K562 (cell line): ENCODE data around the gene PRSS8. TPM values are rescaled to one million over a fixed set of nuclear protein-coding genes. Genes with fewer than 3 reads are reported as not detected.

ENCODE experiments used
- ATAC-seq: fragments of 200-7000 bp; cut with Tn5 transposase; 3 replicates; pipeline ENCODE4 v1.9.1; 2020; ENCODE audit warnings: moderate library complexity
- BruUV-seq: library from RNA; stranded (reverse); fragments of 400-500 nt; replicated peaks from 2 replicates; lab custom pipeline; 2021; lab: Mats Ljungman, UMichigan
- CTCF ChIA-PET: fragments of 300-600 bp; formaldehyde crosslinking; extraction: SDS; loops from one replicate; lab custom pipeline; 2021; ENCODE audit warnings: low intra/inter-chr PET ratio; lab: Yijun Ruan, JAX
- POLR2A ChIA-PET: fragments of 300-600, 350-650 bp; sonication (Branson Sonifier 250); formaldehyde crosslinking; extraction: SDS; loops from one replicate; lab custom pipeline; 2021; ENCODE audit warnings: antibody characterized with exemption, inconsistent platforms; lab: Yijun Ruan, JAX
- DNase-seq, 4 experiments: peaks; one replicate each; pipeline versions ENCODE4 v3.0.0 to v3.0.0-alpha.2; 2011 to 2018; ENCODE audit warnings: low spot score in 3 of 4, mixed read lengths in 3 of 4; ENCODE audit errors: extremely low read depth in 1 of 4
- FAIRE-seq: peaks from 2 replicates; lab custom pipeline; 2011; peaks lifted over from hg19 to GRCh38; lab: Jason Lieb, UNC
- H2AFZ ChIP-seq: 2 replicates; pipeline ENCODE4 v1.6.0; 2011; ENCODE audit warnings: low read depth, low read length, control low read depth, inconsistent platforms
- H3K27ac ChIP-seq: fragments of 200-600 bp; 3 replicates; pipeline ENCODE4 v1.8.0; 2011; ENCODE audit warnings: low read depth, mild to moderate bottlenecking, control low read depth, inconsistent platforms, low read length, moderate library complexity, mixed read lengths; ENCODE audit errors: extremely low read depth
- H3K27me3 ChIP-seq, 2 experiments: fragments of 300-600 bp in 1 of 2; 2 replicates in 1 of 2; 3 replicates in 1 of 2; pipeline versions ENCODE4 v1.6.0 to v1.8.0; 2011; ENCODE audit warnings: inconsistent platforms in 2 of 2, low read length in 2 of 2, mild to moderate bottlenecking in 1 of 2, mixed read lengths in 1 of 2, moderate library complexity in 1 of 2; ENCODE audit not compliant: control insufficient read depth in 2 of 2, insufficient read depth in 2 of 2
- H3K36me3 ChIP-seq: fragments of 300-600 bp; 3 replicates; pipeline ENCODE4 v1.8.0; 2011; ENCODE audit warnings: mild to moderate bottlenecking, low read length, inconsistent platforms; ENCODE audit not compliant: control insufficient read depth, insufficient read depth
- H3K4me1 ChIP-seq, 2 experiments: fragments of 200-600 bp in 1 of 2; replicated peaks in 1 of 2; 2 replicates in 1 of 2; 3 replicates in 1 of 2; pipeline versions ENCODE4 v1.5.1 to v1.8.0; 2011; ENCODE audit warnings: inconsistent platforms in 2 of 2, low read length in 2 of 2, mild to moderate bottlenecking in 1 of 2, mixed read lengths in 1 of 2, moderate library complexity in 1 of 2; ENCODE audit not compliant: control insufficient read depth in 2 of 2, insufficient read depth in 2 of 2
- H3K4me2 ChIP-seq: 2 replicates; pipeline ENCODE4 v1.6.1; 2011; ENCODE audit warnings: low read length, control low read depth, inconsistent platforms, mixed read lengths; ENCODE audit not compliant: insufficient read depth
- H3K4me3 ChIP-seq: fragments of 200-600 bp; sonication (generic), shearing (Covaris generic); 2 replicates; pipeline ENCODE4 v1.5.1; 2016; ENCODE audit warnings: control low read depth, inconsistent platforms
- H3K79me2 ChIP-seq: fragments of 200-600 bp; 3 replicates; pipeline ENCODE4 v1.8.0; 2011; ENCODE audit warnings: low read length, inconsistent platforms; ENCODE audit not compliant: control insufficient read depth, insufficient read depth
- H3K9ac ChIP-seq, 2 experiments: 2 replicates each; pipeline versions ENCODE4 v1.6.0 to v1.6.1; 2011; ENCODE audit warnings: low read depth in 2 of 2, low read length in 2 of 2, control low read depth in 1 of 2, inconsistent platforms in 1 of 2, mild to moderate bottlenecking in 1 of 2, mixed read lengths in 1 of 2; ENCODE audit not compliant: insufficient read depth in 1 of 2
- H3K9me1 ChIP-seq: one replicate; pipeline ENCODE4 v1.6.0; 2011; ENCODE audit warnings: inconsistent platforms, mild to moderate bottlenecking, low read length, moderate library complexity; ENCODE audit not compliant: control insufficient read depth, insufficient read depth
- H3K9me3 ChIP-seq: replicated peaks from 2 replicates; pipeline ENCODE4 v1.5.1; 2011; ENCODE audit warnings: low read depth, low read length, inconsistent platforms; ENCODE audit not compliant: control insufficient read depth, insufficient read depth
- H4K20me1 ChIP-seq: replicated peaks from 2 replicates; pipeline ENCODE4 v1.6.1; 2011; ENCODE audit warnings: low read length, inconsistent platforms, mixed read lengths; ENCODE audit not compliant: control insufficient read depth, insufficient read depth
- POLR2G ChIP-seq: fragments of 200-400 bp; formaldehyde crosslinking; IDR thresholded peaks from 2 replicates; pipeline ENCODE4 v1.6.1; 2017; ENCODE audit warnings: low read depth, mild to moderate bottlenecking, antibody characterized with exemption, low read length, moderate library complexity
- RBFOX2 ChIP-seq: fragments of 200-400 bp; formaldehyde crosslinking; IDR thresholded peaks from 2 replicates; pipeline ENCODE4 v1.6.1; 2017; ENCODE audit warnings: low read depth, mild to moderate bottlenecking, low read length, moderate library complexity
- WGBS: fragments of 100-300 bp; shearing (Covaris generic); methylation state at CpG from one replicate; pipeline ENCODE4 v1.1.6; 2016; ENCODE audit warnings: low coverage, mixed read lengths; ENCODE audit not compliant: insufficient coverage; ENCODE audit errors: missing lambda C conversion rate; 5-methylcytosine and 5-hydroxymethylcytosine counted together
- in situ Hi-C: fragments of 300-500 bp; cut with MboI; formaldehyde crosslinking; loops from 4 replicates; pipeline ENCODE4 v1.15.0; 2018; ENCODE audit warnings: inconsistent platforms, mixed read lengths
- intact Hi-C: fragments of 100-400 bp; cut with micrococcal nuclease; formaldehyde crosslinking; loops from 2 replicates; pipeline ENCODE4 v1.14.2; 2022
- polyA plus RNA-seq, 8 experiments: library from polyadenylated mRNA; depleted of rRNA in 4 of 8; stranded (reverse) in 5 of 8; unstranded in 3 of 8; fragments of >200 nt; fragmentation: Nextera tagmentation in 2 of 8; fragmentation: Illumina TruSeq in 1 of 8; extraction: Ambion mirVana in 2 of 8; extraction: Trizol in 1 of 8; gene quantifications; 2 replicates each; pipeline versions ENCODE4 v1.2.1 to v1.2.3, GENCODE V29; 2011 to 2014; ENCODE audit warnings: inconsistent platforms in 1 of 8, missing spikeins in 1 of 8
- small RNA-seq: library from RNA; depleted of rRNA; stranded (forward); fragments of <200 nt; gene quantifications from one replicate; pipeline ENCODE3, GENCODE V24; 2014
- total RNA-seq, 7 experiments: library from RNA; depleted of rRNA in 6 of 7; stranded (reverse); fragments of >200 nt in 6 of 7; fragmentation: Illumina TruSeq in 2 of 7; extraction: Trizol in 2 of 7; gene quantifications; 2 replicates each; pipeline versions ENCODE4 v1.2.1 to v1.2.3, GENCODE V29; 2011 to 2021; ENCODE audit warnings: low replicate concordance in 1 of 7
- TF ChIP-seq, protein P1 (sequence below), 3 experiments: fragments of 200-800 bp in 1 of 3; fragments of 250-450 bp in 1 of 3; fragments of 450-650 bp in 1 of 3; sonication (Bioruptor Pico) in 1 of 3; sonication (Bioruptor generic) in 1 of 3; formaldehyde crosslinking in 1 of 3; IDR thresholded peaks; 2 replicates each; pipeline versions ENCODE4 v1.6.1 to v1.8.0; 2016 to 2022; ENCODE audit warnings: mild to moderate bottlenecking in 2 of 3, missing genetic modification characterization in 2 of 3, missing compliant biosample characterization in 1 of 3, moderate library complexity in 1 of 3

PRSS8 gene
- total and polyA plus RNA-seq, 9 of the 15 experiments (the other 6 are each of a cell fraction or from before 2014, with no cell fraction given): 0.25 to 3.9 (median 1.3) TPM; not detected in 1

DNA sequence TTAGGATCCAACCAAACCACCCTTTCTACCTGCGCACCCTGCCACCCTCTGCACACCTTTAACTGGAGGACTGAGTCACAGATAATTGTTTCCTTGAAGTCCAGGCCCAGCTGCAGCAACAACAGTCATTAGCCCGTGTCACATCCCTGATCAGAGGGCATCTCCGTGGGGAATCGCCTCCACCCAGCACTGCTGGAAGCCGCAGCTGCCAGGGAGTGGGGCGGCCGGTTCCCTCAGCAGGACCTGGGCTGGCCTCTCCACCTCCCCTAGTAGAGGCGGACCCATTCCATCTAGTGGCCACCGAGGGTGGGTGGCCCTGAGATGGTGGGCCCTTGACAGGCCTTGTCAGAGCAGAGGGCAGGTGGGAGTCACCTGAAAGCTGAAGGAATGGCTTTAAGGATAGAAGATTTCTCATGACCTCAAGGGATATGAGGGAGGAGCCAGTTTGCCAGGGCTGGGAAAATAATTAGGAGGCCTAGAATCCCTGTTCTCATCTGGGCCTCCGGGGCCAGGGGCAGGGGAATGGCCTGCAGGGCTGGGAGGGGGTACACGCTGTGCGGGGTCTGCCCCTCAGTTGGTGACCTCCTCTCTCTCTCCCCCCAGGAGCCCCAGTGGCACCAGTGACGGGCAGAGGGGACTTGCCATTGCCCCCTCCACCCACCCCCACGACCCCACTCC is 53.0 kb downstream of the PRSS8 start:
- intact Hi-C loops: no loop called here

More for the DNA sequence above, 53.0 kb downstream of the PRSS8 start:
- H3K27me3 ChIP-seq: no peaks in the 10 kb centered on the region
- H3K27ac ChIP-seq: no peak overlapping the region
- FAIRE-seq (no peak), DNase-seq (no peak), ATAC-seq (peak; percentile 18; the same call in 1 of the 3 replicates)
- peak overlapping the region in 1 of 2 experiments; percentile 37; a peak in 2 of 4 replicates for H3K9ac ChIP-seq
- H3K36me3 ChIP-seq: peaks cover 72% of the 10 kb centered on the region
- H3K9me3 ChIP-seq: no peaks in the 10 kb centered on the region
- BruUV-seq: no TSS peak
- 82% methylated on average over 10 of the region's 14 CpGs for WGBS
- no peak overlapping the region for H2AFZ ChIP-seq
- no peak overlapping the region for H3K4me3 ChIP-seq
- in situ Hi-C loops: no loop called here
- 0 out of 2 replicates have a peak, but pooled peaks cover 5% of the 10 kb centered on the region for H4K20me1 ChIP-seq
- no peak overlapping the region for H3K4me2 ChIP-seq
- ChIA-PET CTCF (no interaction called here), POLR2A (interaction anchor here (0.8 to 1.0 kb wide), 2 partner anchors 9 to 18 kb away, joined by 3 read pairs; partner anchors contain the start of gene ZNF668)
- H3K9me1 ChIP-seq: no peaks in the 10 kb centered on the region
- H3K79me2 ChIP-seq: peaks cover 9% of the 10 kb centered on the region; the same call in 2 of the 3 replicates
- H3K4me1 ChIP-seq: peaks cover 0 to 82% of the 10 kb centered on the region in 2 experiments; a peak in 3 of 5 replicates
- peak; percentile 58; the same call in 1 of the 2 replicates for TF ChIP-seq RBFOX2
- TF ChIP-seq POLR2G: peak; percentile 53
- TF ChIP-seq, protein P1, sequence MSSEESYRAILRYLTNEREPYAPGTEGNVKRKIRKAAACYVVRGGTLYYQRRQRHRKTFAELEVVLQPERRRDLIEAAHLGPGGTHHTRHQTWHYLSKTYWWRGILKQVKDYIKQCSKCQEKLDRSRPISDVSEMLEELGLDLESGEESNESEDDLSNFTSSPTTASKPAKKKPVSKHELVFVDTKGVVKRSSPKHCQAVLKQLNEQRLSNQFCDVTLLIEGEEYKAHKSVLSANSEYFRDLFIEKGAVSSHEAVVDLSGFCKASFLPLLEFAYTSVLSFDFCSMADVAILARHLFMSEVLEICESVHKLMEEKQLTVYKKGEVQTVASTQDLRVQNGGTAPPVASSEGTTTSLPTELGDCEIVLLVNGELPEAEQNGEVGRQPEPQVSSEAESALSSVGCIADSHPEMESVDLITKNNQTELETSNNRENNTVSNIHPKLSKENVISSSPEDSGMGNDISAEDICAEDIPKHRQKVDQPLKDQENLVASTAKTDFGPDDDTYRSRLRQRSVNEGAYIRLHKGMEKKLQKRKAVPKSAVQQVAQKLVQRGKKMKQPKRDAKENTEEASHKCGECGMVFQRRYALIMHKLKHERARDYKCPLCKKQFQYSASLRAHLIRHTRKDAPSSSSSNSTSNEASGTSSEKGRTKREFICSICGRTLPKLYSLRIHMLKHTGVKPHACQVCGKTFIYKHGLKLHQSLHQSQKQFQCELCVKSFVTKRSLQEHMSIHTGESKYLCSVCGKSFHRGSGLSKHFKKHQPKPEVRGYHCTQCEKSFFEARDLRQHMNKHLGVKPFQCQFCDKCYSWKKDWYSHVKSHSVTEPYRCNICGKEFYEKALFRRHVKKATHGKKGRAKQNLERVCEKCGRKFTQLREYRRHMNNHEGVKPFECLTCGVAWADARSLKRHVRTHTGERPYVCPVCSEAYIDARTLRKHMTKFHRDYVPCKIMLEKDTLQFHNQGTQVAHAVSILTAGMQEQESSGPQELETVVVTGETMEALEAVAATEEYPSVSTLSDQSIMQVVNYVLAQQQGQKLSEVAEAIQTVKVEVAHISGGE (CRISPR knock-in tag; IDR thresholded peaks at IDR 0.05): no peak

Small RNA genes within 50 kb of the gene (small RNA-seq; reads per million reads assigned to genes)
- gene AC009088.4 (not detected), gene NDUFA3P6 (not detected)

Other genes with a start within 250 kb of the PRSS8 start
Only the 7 nearest of the 21 such genes appear.
- 17.3 and 20.7 TPM in 2 replicates for gene ZNF646, start 61.3 kb downstream of the PRSS8 start, total RNA-seq (2014; rRNA removed)
- gene ZNF646, start 61.3 kb downstream of the PRSS8 start, total RNA-seq (2014; rRNA removed; fragmentation: Illumina TruSeq; extraction: Trizol): 3.8 and 4.3 TPM in 2 replicates
- gene ZNF646, start 61.3 kb downstream of the PRSS8 start, total RNA-seq (2015; rRNA removed; fragmentation: Illumina TruSeq; extraction: Trizol): 10.6 and 10.7 TPM in 2 replicates
- 16.1 and 20.6 TPM in 2 replicates for gene ZNF646, start 61.3 kb downstream of the PRSS8 start, total RNA-seq (2021)
- 3.4 and 4.8 TPM in 2 replicates for gene ZNF646, start 61.3 kb downstream of the PRSS8 start, polyA plus RNA-seq (2011; rRNA removed)
- 8.0 and 11.1 TPM in 2 replicates for gene ZNF646, start 61.3 kb downstream of the PRSS8 start, polyA plus RNA-seq (2014; fragmentation: Illumina TruSeq; extraction: Trizol)
- under 1 TPM; 0.08 to 0.10 TPM for gene ZNF646, start 61.3 kb downstream of the PRSS8 start, polyA plus RNA-seq (2014; fragmentation: Nextera tagmentation; extraction: Ambion mirVana)
- gene ZNF646, start 61.3 kb downstream of the PRSS8 start, polyA plus RNA-seq (2014; rRNA removed): 9.9 and 10.4 TPM in 2 replicates
- 0.78 and 1.1 TPM in 2 replicates for gene PRSS53, start 46.8 kb downstream of the PRSS8 start, total RNA-seq (2014; rRNA removed)
- gene PRSS53, start 46.8 kb downstream of the PRSS8 start, total RNA-seq (2014; rRNA removed; fragmentation: Illumina TruSeq; extraction: Trizol): 0.16 and 0.40 TPM in 2 replicates
- gene PRSS53, start 46.8 kb downstream of the PRSS8 start, total RNA-seq (2015; rRNA removed; fragmentation: Illumina TruSeq; extraction: Trizol): 0.43 and 0.57 TPM in 2 replicates
- 0.85 and 1.3 TPM in 2 replicates for gene PRSS53, start 46.8 kb downstream of the PRSS8 start, total RNA-seq (2021)
- gene PRSS53, start 46.8 kb downstream of the PRSS8 start, polyA plus RNA-seq (2011; rRNA removed): 0.78 and 1.9 TPM in 2 replicates
- gene PRSS53, start 46.8 kb downstream of the PRSS8 start, polyA plus RNA-seq (2014; fragmentation: Illumina TruSeq; extraction: Trizol): 0.45 and 0.69 TPM in 2 replicates
- not detected for gene PRSS53, start 46.8 kb downstream of the PRSS8 start, polyA plus RNA-seq (2014; fragmentation: Nextera tagmentation; extraction: Ambion mirVana)
- gene PRSS53, start 46.8 kb downstream of the PRSS8 start, polyA plus RNA-seq (2014; rRNA removed): 1.7 and 1.9 TPM in 2 replicates
- 68.1 and 83.3 TPM in 2 replicates for gene VKORC1, start 40.9 kb downstream of the PRSS8 start, total RNA-seq (2014; rRNA removed)
- gene VKORC1, start 40.9 kb downstream of the PRSS8 start, total RNA-seq (2014; rRNA removed; fragmentation: Illumina TruSeq; extraction: Trizol): 28.8 and 32.1 TPM in 2 replicates
- 36.1 and 37.2 TPM in 2 replicates for gene VKORC1, start 40.9 kb downstream of the PRSS8 start, total RNA-seq (2015; rRNA removed; fragmentation: Illumina TruSeq; extraction: Trizol)
- gene VKORC1, start 40.9 kb downstream of the PRSS8 start, total RNA-seq (2021): 62.1 and 66.1 TPM in 2 replicates
- gene VKORC1, start 40.9 kb downstream of the PRSS8 start, polyA plus RNA-seq (2011; rRNA removed): 119 and 164 TPM in 2 replicates
- 70.3 and 79.1 TPM in 2 replicates for gene VKORC1, start 40.9 kb downstream of the PRSS8 start, polyA plus RNA-seq (2014; fragmentation: Illumina TruSeq; extraction: Trizol)
- gene VKORC1, start 40.9 kb downstream of the PRSS8 start, polyA plus RNA-seq (2014; fragmentation: Nextera tagmentation; extraction: Ambion mirVana): 10 to 100 TPM; 30.0 to 47.3 TPM
- gene VKORC1, start 40.9 kb downstream of the PRSS8 start, polyA plus RNA-seq (2014; rRNA removed): 112 and 121 TPM in 2 replicates
- 29.1 and 36.4 TPM in 2 replicates for gene BCKDK, start 27.3 kb downstream of the PRSS8 start, total RNA-seq (2014; rRNA removed)
- gene BCKDK, start 27.3 kb downstream of the PRSS8 start, total RNA-seq (2014; rRNA removed; fragmentation: Illumina TruSeq; extraction: Trizol): 6.0 and 9.0 TPM in 2 replicates
- 10.8 and 11.7 TPM in 2 replicates for gene BCKDK, start 27.3 kb downstream of the PRSS8 start, total RNA-seq (2015; rRNA removed; fragmentation: Illumina TruSeq; extraction: Trizol)
- gene BCKDK, start 27.3 kb downstream of the PRSS8 start, total RNA-seq (2021): 33.1 and 34.8 TPM in 2 replicates
- gene BCKDK, start 27.3 kb downstream of the PRSS8 start, polyA plus RNA-seq (2011; rRNA removed): 13.1 and 23.5 TPM in 2 replicates
- gene BCKDK, start 27.3 kb downstream of the PRSS8 start, polyA plus RNA-seq (2014; fragmentation: Illumina TruSeq; extraction: Trizol): 22.4 and 29.2 TPM in 2 replicates
- gene BCKDK, start 27.3 kb downstream of the PRSS8 start, polyA plus RNA-seq (2014; fragmentation: Nextera tagmentation; extraction: Ambion mirVana): 1 to 10 TPM in 1 of 2 experiments, under 1 TPM in 1; 0.58 to 1.5 TPM
- 25.1 and 27.1 TPM in 2 replicates for gene BCKDK, start 27.3 kb downstream of the PRSS8 start, polyA plus RNA-seq (2014; rRNA removed)
- gene KAT8, start 18.1 kb downstream of the PRSS8 start, total RNA-seq (2014; rRNA removed): 76.4 and 79.5 TPM in 2 replicates
- gene KAT8, start 18.1 kb downstream of the PRSS8 start, total RNA-seq (2014; rRNA removed; fragmentation: Illumina TruSeq; extraction: Trizol): 55.2 and 58.0 TPM in 2 replicates
- gene KAT8, start 18.1 kb downstream of the PRSS8 start, total RNA-seq (2015; rRNA removed; fragmentation: Illumina TruSeq; extraction: Trizol): 64.7 and 70.0 TPM in 2 replicates
- 78.8 and 85.4 TPM in 2 replicates for gene KAT8, start 18.1 kb downstream of the PRSS8 start, total RNA-seq (2021)
- gene KAT8, start 18.1 kb downstream of the PRSS8 start, polyA plus RNA-seq (2011; rRNA removed): 97.8 and 98.5 TPM in 2 replicates
- gene KAT8, start 18.1 kb downstream of the PRSS8 start, polyA plus RNA-seq (2014; fragmentation: Illumina TruSeq; extraction: Trizol): 77.7 and 80.0 TPM in 2 replicates
- 10 to 100 TPM; 10.0 to 12.3 TPM for gene KAT8, start 18.1 kb downstream of the PRSS8 start, polyA plus RNA-seq (2014; fragmentation: Nextera tagmentation; extraction: Ambion mirVana)
- gene KAT8, start 18.1 kb downstream of the PRSS8 start, polyA plus RNA-seq (2014; rRNA removed): 85.8 and 92.9 TPM in 2 replicates
- 0.82 and 1.2 TPM in 2 replicates for gene PRSS36, start 14.3 kb upstream of the PRSS8 start, total RNA-seq (2014; rRNA removed)
- 0.38 TPM in 1 of 2 replicates, not detected in the other for gene PRSS36, start 14.3 kb upstream of the PRSS8 start, total RNA-seq (2014; rRNA removed; fragmentation: Illumina TruSeq; extraction: Trizol)
- 0.36 and 0.68 TPM in 2 replicates for gene PRSS36, start 14.3 kb upstream of the PRSS8 start, total RNA-seq (2015; rRNA removed; fragmentation: Illumina TruSeq; extraction: Trizol)
- gene PRSS36, start 14.3 kb upstream of the PRSS8 start, total RNA-seq (2021): 0.56 and 1.1 TPM in 2 replicates
- 0.54 and 0.85 TPM in 2 replicates for gene PRSS36, start 14.3 kb upstream of the PRSS8 start, polyA plus RNA-seq (2011; rRNA removed)
- gene PRSS36, start 14.3 kb upstream of the PRSS8 start, polyA plus RNA-seq (2014; fragmentation: Illumina TruSeq; extraction: Trizol): 0.57 and 0.68 TPM in 2 replicates
- gene PRSS36, start 14.3 kb upstream of the PRSS8 start, polyA plus RNA-seq (2014; fragmentation: Nextera tagmentation; extraction: Ambion mirVana): under 1 TPM in 1 of 2 experiments, not detected in 1; 0.22 TPM
- gene PRSS36, start 14.3 kb upstream of the PRSS8 start, polyA plus RNA-seq (2014; rRNA removed): 0.09 and 0.45 TPM in 2 replicates
- 64.1 and 78.7 TPM in 2 replicates for gene FUS, start 44.4 kb upstream of the PRSS8 start, total RNA-seq (2014; rRNA removed)
- 74.7 and 94.2 TPM in 2 replicates for gene FUS, start 44.4 kb upstream of the PRSS8 start, total RNA-seq (2014; rRNA removed; fragmentation: Illumina TruSeq; extraction: Trizol)
- 87.2 and 107 TPM in 2 replicates for gene FUS, start 44.4 kb upstream of the PRSS8 start, total RNA-seq (2015; rRNA removed; fragmentation: Illumina TruSeq; extraction: Trizol)
- gene FUS, start 44.4 kb upstream of the PRSS8 start, total RNA-seq (2021): 492 and 570 TPM in 2 replicates
- gene FUS, start 44.4 kb upstream of the PRSS8 start, polyA plus RNA-seq (2011; rRNA removed): 205 and 240 TPM in 2 replicates
- 370 and 458 TPM in 2 replicates for gene FUS, start 44.4 kb upstream of the PRSS8 start, polyA plus RNA-seq (2014; fragmentation: Illumina TruSeq; extraction: Trizol)
- 10 to 100 TPM; 43.9 to 59.5 TPM for gene FUS, start 44.4 kb upstream of the PRSS8 start, polyA plus RNA-seq (2014; fragmentation: Nextera tagmentation; extraction: Ambion mirVana)
- 501 and 575 TPM in 2 replicates for gene FUS, start 44.4 kb upstream of the PRSS8 start, polyA plus RNA-seq (2014; rRNA removed)